Stimulated activated naive CD4-positive, alpha-beta T cell treated with Interleukin-2 at 50 U/mL for 16 hours (primary cell): ENCODE data around the gene OSBPL10.

Experiments
- DNase-seq: peaks from one replicate; lab custom pipeline; 2025; lab: John Stamatoyannopoulos, UW

Gene OSBPL10

GRCh38 chr3:31661993-31662670 lies 318.9 kb downstream of the OSBPL10 start:
- no peak for DNase-seq

- DNase-seq: no peak
Measured at GRCh38 chr3:31661286-31661685, 319.8 kb downstream of the OSBPL10 start.

- DNase-seq: no peak
Measured at GRCh38 chr3:31659246-31659645, 321.8 kb downstream of the OSBPL10 start.

GRCh38 chr3:31654998-31655397 lies 326.1 kb downstream of the OSBPL10 start:
- no peak for DNase-seq

GRCh38 chr3:31653464-31653863 lies 327.6 kb downstream of the OSBPL10 start:
- no peak for DNase-seq

- no peak for DNase-seq
Measured at GRCh38 chr3:31652296-31652695, 328.8 kb downstream of the OSBPL10 start.

GRCh38 chr3:31648286-31648968 lies 332.6 kb downstream of the OSBPL10 start:
- DNase-seq: no peak

GRCh38 chr3:31645256-31645655 lies 335.8 kb downstream of the OSBPL10 start:
- DNase-seq: no peak

- no peak for DNase-seq
Measured at GRCh38 chr3:31639828-31640227, 341.2 kb downstream of the OSBPL10 start.

- DNase-seq: no peak
Measured at GRCh38 chr3:31636694-31637442, 344.2 kb downstream of the OSBPL10 start.

GRCh38 chr3:31636049-31636448 lies 345.0 kb downstream of the OSBPL10 start:
- no peak for DNase-seq

- DNase-seq: no peak
Measured at GRCh38 chr3:31635545-31635944, 345.5 kb downstream of the OSBPL10 start.

- DNase-seq: no peak
Measured at GRCh38 chr3:31634476-31634875, 346.6 kb downstream of the OSBPL10 start.

- DNase-seq: no peak
Measured at GRCh38 chr3:31629054-31629453, 352.0 kb downstream of the OSBPL10 start.

- DNase-seq: no peak
Measured at GRCh38 chr3:31625358-31625757, 355.7 kb downstream of the OSBPL10 start.

- no peak for DNase-seq
Measured at GRCh38 chr3:31624083-31624709, 356.9 kb downstream of the OSBPL10 start.

- DNase-seq: no peak
Measured at GRCh38 chr3:31622636-31623288, 358.3 kb downstream of the OSBPL10 start.

- no peak for DNase-seq
Measured at GRCh38 chr3:31621314-31621713, 359.7 kb downstream of the OSBPL10 start.

GRCh38 chr3:31620656-31621055 lies 360.4 kb downstream of the OSBPL10 start:
- no peak for DNase-seq

- no peak for DNase-seq
Measured at GRCh38 chr3:31616711-31617110, 364.4 kb downstream of the OSBPL10 start.

- no peak for DNase-seq
Measured at GRCh38 chr3:31615071-31615875, 365.8 kb downstream of the OSBPL10 start.
